GM19438 (cell line): Measurements from ENCODE around the gene RPS6KA5.
"Not testable (repeated sequence)": the region's sequence is repeated elsewhere in the genome, so short reads cannot be mapped to it uniquely, and the experiment has no call there.

Source experiments
- ATAC-seq: cut with Tn5 transposase; IDR thresholded peaks from one replicate; pipeline ENCODE4 v1.9.1; 2021; ENCODE audit warnings: low read depth; ENCODE audit not compliant: unreplicated experiment

The RPS6KA5 gene

GRCh38 chr14:91068642-91069041 lies 8.2 kb upstream of the RPS6KA5 start:
- ATAC-seq = no peak

GRCh38 chr14:91067186-91067585 lies 6.7 kb upstream of the RPS6KA5 start:
- ATAC-seq = no peak

- ATAC-seq = no peak
Observed at GRCh38 chr14:91065266-91065665, 4.8 kb upstream of the RPS6KA5 start.

GRCh38 chr14:91063119-91063518 lies 2.7 kb upstream of the RPS6KA5 start:
- no peak for ATAC-seq

- no peak for ATAC-seq
Observed at GRCh38 chr14:91062600-91062999, 2.2 kb upstream of the RPS6KA5 start.

GRCh38 chr14:91061056-91061887 lies 831 bp upstream of the RPS6KA5 start:
- no peak for ATAC-seq

GRCh38 chr14:91059576-91060350 lies 678 bp downstream of the RPS6KA5 start:
- ATAC-seq = peak; percentile 23

- no peak for ATAC-seq
Observed at GRCh38 chr14:91058042-91058581, 2.3 kb downstream of the RPS6KA5 start.

GRCh38 chr14:91056361-91056760 lies 4.1 kb downstream of the RPS6KA5 start:
- ATAC-seq = no peak

- ATAC-seq = no peak
Observed at GRCh38 chr14:91055016-91055415, 5.4 kb downstream of the RPS6KA5 start.

- no peak for ATAC-seq
Observed at GRCh38 chr14:91048676-91049075, 11.8 kb downstream of the RPS6KA5 start.

- ATAC-seq = no peak
Observed at GRCh38 chr14:91048265-91048664, 12.2 kb downstream of the RPS6KA5 start.

GRCh38 chr14:91047174-91047753 lies 13.2 kb downstream of the RPS6KA5 start:
- ATAC-seq = no peak

- no peak for ATAC-seq
Observed at GRCh38 chr14:91046488-91047072, 13.9 kb downstream of the RPS6KA5 start.

GRCh38 chr14:91041450-91041849 lies 19.0 kb downstream of the RPS6KA5 start:
- no peak for ATAC-seq

GRCh38 chr14:91040545-91040944 lies 19.9 kb downstream of the RPS6KA5 start:
- no peak for ATAC-seq

- no peak for ATAC-seq
Observed at GRCh38 chr14:91038439-91038838, 22.0 kb downstream of the RPS6KA5 start.

GRCh38 chr14:91036741-91037469 lies 23.5 kb downstream of the RPS6KA5 start:
- no peak for ATAC-seq

- ATAC-seq = no peak
Observed at GRCh38 chr14:91035855-91036254, 24.6 kb downstream of the RPS6KA5 start.

GRCh38 chr14:91034379-91034778 lies 26.1 kb downstream of the RPS6KA5 start:
- not testable (repeated sequence) for ATAC-seq
